ENCODE measurements around the gene SEMA5B.

Gene SEMA5B

DNA sequence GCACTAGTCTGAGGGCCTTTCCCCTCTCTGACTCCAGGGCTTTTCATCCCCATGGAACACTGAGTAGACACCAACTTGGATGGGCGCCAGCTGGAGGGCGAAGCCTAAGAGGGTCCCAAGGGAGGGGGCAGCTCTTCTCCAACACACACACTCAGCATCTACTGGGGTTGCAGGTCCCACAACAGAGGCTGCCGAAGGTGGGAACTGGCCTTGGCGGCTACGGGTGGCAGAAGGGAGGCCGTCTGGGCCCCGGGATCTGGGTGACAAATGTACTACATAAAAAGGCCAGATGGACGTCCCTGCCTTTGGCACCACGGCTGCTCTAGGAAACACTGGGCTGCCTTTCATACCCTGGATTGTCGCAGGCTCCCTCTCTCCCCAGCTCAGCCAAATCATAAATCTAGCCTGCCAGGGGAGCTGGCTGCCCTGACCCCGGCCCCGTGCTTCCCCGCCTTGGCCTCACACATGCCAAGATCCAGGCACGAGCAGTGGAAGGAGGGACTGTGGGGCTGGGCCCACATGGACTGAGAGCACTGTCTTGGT lies 31.5 kb downstream of the SEMA5B start:
- TF ChIP-seq FOXP2 (optimal IDR thresholded peaks at IDR 0.05; ENCODE audit: borderline replicate concordance, extremely low read depth, extremely low read length, insufficient read depth): no peak
- TF ChIP-seq, protein P1, sequence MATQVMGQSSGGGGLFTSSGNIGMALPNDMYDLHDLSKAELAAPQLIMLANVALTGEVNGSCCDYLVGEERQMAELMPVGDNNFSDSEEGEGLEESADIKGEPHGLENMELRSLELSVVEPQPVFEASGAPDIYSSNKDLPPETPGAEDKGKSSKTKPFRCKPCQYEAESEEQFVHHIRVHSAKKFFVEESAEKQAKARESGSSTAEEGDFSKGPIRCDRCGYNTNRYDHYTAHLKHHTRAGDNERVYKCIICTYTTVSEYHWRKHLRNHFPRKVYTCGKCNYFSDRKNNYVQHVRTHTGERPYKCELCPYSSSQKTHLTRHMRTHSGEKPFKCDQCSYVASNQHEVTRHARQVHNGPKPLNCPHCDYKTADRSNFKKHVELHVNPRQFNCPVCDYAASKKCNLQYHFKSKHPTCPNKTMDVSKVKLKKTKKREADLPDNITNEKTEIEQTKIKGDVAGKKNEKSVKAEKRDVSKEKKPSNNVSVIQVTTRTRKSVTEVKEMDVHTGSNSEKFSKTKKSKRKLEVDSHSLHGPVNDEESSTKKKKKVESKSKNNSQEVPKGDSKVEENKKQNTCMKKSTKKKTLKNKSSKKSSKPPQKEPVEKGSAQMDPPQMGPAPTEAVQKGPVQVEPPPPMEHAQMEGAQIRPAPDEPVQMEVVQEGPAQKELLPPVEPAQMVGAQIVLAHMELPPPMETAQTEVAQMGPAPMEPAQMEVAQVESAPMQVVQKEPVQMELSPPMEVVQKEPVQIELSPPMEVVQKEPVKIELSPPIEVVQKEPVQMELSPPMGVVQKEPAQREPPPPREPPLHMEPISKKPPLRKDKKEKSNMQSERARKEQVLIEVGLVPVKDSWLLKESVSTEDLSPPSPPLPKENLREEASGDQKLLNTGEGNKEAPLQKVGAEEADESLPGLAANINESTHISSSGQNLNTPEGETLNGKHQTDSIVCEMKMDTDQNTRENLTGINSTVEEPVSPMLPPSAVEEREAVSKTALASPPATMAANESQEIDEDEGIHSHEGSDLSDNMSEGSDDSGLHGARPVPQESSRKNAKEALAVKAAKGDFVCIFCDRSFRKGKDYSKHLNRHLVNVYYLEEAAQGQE (IDR thresholded peaks at IDR 0.05; ENCODE audit: insufficient read depth in 1 of 2, low read depth in 2 of 2, low read length in 2 of 2): no peak
- TF ChIP-seq POLR2AphosphoS5 (IDR thresholded peaks at IDR 0.05; ENCODE audit: low read depth, low read length): no peak
- TF ChIP-seq TAF1 (IDR thresholded peaks at IDR 0.05; ENCODE audit: borderline replicate concordance, insufficient read depth, low read length): no peak

DNA sequence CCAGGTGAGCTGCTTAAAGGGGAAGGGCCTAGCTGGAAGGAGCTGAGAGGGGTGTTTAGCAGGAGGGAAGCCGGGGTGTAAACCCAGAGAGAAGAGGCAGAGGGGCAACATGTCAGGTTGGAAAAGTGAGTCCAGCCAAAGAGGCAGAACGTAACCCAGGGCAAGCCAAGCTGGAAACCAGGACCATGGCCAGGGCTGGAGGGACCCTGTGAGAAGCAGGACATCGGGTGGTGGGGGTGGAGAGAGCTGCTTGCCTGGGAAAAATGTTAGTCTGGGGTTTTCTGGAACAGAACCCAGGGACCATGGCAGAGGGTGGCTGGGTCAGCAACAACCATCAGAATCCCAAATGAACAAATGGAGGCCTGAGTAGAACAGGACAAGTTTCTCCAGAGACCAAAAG lies 32.6 kb downstream of the SEMA5B start:
- TF ChIP-seq, protein P1 (IDR thresholded peaks at IDR 0.05; ENCODE audit: insufficient read depth in 1 of 2, low read depth in 2 of 2, low read length in 2 of 2): peak in 1 of 2 experiments; percentile 61; a peak in 2 of 4 replicates
- TF ChIP-seq SIN3A (IDR thresholded peaks at IDR 0.05; ENCODE audit: borderline replicate concordance, insufficient read depth, low read length) (no peak), POLR2AphosphoS5 (IDR thresholded peaks at IDR 0.05; ENCODE audit: low read depth, low read length) (no peak)

DNA sequence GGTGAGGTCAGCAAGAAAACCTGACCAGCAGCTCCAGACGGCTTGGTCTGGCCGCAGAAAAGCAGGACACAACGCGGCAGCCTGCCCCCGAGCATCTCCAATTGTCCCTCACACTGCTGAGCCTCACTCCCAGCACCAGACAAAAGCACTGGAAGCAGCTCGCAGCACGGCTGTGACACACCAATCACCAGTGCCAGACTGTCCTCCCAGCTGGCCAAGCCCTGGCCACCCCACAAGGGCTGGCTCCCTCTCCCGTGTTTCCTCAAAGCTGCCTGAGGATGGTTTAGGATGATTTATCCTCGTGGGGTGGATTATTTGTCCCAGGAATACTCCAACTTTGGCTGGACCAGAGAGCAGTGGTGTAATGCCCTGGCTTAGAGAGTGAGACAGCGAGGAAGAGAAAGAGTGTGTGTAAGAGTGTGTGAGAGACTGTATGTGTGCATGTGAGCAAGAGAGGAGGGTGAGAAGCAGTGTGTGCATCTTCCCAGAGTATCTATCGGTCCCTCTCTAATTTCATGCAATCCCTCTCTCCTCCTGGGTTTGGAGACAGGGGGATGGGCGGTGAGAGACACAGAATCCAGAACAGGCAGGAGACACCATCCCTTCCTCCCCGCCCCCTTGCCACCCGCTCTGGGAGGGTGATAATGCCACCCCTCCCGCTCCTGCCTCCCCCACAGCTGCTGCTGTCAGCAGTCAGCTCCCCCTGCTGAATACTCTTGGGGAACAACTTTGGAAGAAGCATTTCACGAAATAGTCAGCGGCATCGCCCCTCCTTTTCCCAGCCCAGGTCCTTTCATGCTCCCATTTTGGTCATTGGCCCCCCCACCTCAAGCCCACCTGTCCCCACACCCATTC lies 34.2 kb downstream of the SEMA5B start:
- TF ChIP-seq POLR2AphosphoS5 (IDR thresholded peaks at IDR 0.05; ENCODE audit: low read depth, low read length) (no peak), SIN3A (IDR thresholded peaks at IDR 0.05; ENCODE audit: borderline replicate concordance, insufficient read depth, low read length) (no peak), FOXP2 (optimal IDR thresholded peaks at IDR 0.05; ENCODE audit: borderline replicate concordance, extremely low read depth, extremely low read length, insufficient read depth) (no peak), TAF1 (IDR thresholded peaks at IDR 0.05; ENCODE audit: borderline replicate concordance, insufficient read depth, low read length) (no peak)
- TF ChIP-seq, protein P1 (IDR thresholded peaks at IDR 0.05; ENCODE audit: insufficient read depth in 1 of 2, low read depth in 2 of 2, low read length in 2 of 2): no peak

DNA sequence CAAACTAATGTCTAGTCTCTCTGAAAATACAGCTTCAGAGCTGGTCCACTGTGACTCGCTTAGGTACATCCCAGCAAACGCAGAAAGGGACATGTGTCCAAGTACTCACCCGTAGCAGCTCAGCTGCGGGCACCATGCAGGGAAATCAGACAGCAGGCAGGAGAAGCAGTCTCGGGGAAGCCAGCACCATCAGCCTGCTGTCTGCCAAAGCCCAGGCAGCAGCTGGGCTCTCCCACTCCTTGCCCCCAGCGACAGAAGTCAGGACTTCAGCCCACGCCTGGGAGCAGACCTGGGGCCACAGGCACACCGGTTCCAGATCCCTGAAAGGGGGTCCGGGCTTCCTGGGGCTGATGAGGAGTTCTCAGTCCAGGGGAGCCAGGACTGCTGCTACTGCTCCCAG lies 34.9 kb downstream of the SEMA5B start:
- TF ChIP-seq SIN3A (IDR thresholded peaks at IDR 0.05; ENCODE audit: borderline replicate concordance, insufficient read depth, low read length): no peak
- TF ChIP-seq TAF1 (IDR thresholded peaks at IDR 0.05; ENCODE audit: borderline replicate concordance, insufficient read depth, low read length): no peak
- no peak for TF ChIP-seq FOXP2 (optimal IDR thresholded peaks at IDR 0.05; ENCODE audit: borderline replicate concordance, extremely low read depth, extremely low read length, insufficient read depth)
- no peak for TF ChIP-seq POLR2AphosphoS5 (IDR thresholded peaks at IDR 0.05; ENCODE audit: low read depth, low read length)
- TF ChIP-seq, protein P1 (IDR thresholded peaks at IDR 0.05; ENCODE audit: insufficient read depth in 1 of 2, low read depth in 2 of 2, low read length in 2 of 2): no peak

Measured in PFSK-1 (cell line).